Kidney glomerular epithelial cell (primary cell): ENCODE data around the gene NAA60.

Experiments
- DNase-seq: peaks from one replicate; lab custom pipeline; 2025; lab: John Stamatoyannopoulos, UW

Gene NAA60

GRCh38 chr16:3511286-3512180 is 68.1 kb downstream of the NAA60 start:
- DNase-seq, result no peak

- DNase-seq, result no peak
Measured at GRCh38 chr16:3513892-3514583, 70.6 kb downstream of the NAA60 start.

- no peak for DNase-seq
Measured at GRCh38 chr16:3514621-3515020, 71.1 kb downstream of the NAA60 start.

GRCh38 chr16:3515897-3516296 is 72.4 kb downstream of the NAA60 start:
- DNase-seq, result no peak

GRCh38 chr16:3518292-3518985 is 75.0 kb downstream of the NAA60 start:
- DNase-seq, result no peak

GRCh38 chr16:3518986-3519348 is 75.5 kb downstream of the NAA60 start:
- DNase-seq, result no peak

- no peak for DNase-seq
Measured at GRCh38 chr16:3519581-3519980, 76.1 kb downstream of the NAA60 start.

GRCh38 chr16:3520413-3520812 is 76.9 kb downstream of the NAA60 start:
- DNase-seq, result no peak

GRCh38 chr16:3520841-3521240 is 77.4 kb downstream of the NAA60 start:
- no peak for DNase-seq

- DNase-seq, result no peak
Measured at GRCh38 chr16:3523281-3523680, 79.8 kb downstream of the NAA60 start.

- no peak for DNase-seq
Measured at GRCh38 chr16:3525951-3526350, 82.5 kb downstream of the NAA60 start.

- peak; percentile 14 for DNase-seq
Measured at GRCh38 chr16:3527216-3527829, 83.8 kb downstream of the NAA60 start.

- no peak for DNase-seq
Measured at GRCh38 chr16:3528406-3528805, 84.9 kb downstream of the NAA60 start.

- DNase-seq, result no peak
Measured at GRCh38 chr16:3529175-3529574, 85.7 kb downstream of the NAA60 start.

- DNase-seq, result no peak
Measured at GRCh38 chr16:3530371-3530914, 87.0 kb downstream of the NAA60 start.

GRCh38 chr16:3532741-3533140 is 89.3 kb downstream of the NAA60 start:
- no peak for DNase-seq

GRCh38 chr16:3534126-3534525 is 90.6 kb downstream of the NAA60 start:
- no peak for DNase-seq

- DNase-seq, result no peak
Measured at GRCh38 chr16:3536271-3536731, 92.8 kb downstream of the NAA60 start.
